Upper lobe of left lung (tissue), 4 donors: ENCODE results near the gene LMNTD2.

Experiments used
- CTCF ChIP-seq, 6 experiments: fragments of 450-650 bp in 4 of 6; fragments of 200-600 bp in 2 of 6; sonication (generic) in 2 of 6; IDR thresholded peaks; one replicate each; pipeline ENCODE4 v1.5.1; 2016 to 2019; ENCODE audit warnings: antibody characterized with exemption in 6 of 6
- POLR2AphosphoS5 ChIP-seq, 2 donors: sonication (generic); formaldehyde crosslinking; IDR thresholded peaks; one replicate each; pipeline ENCODE4 v1.5.1; 2017; ENCODE audit warnings: antibody characterized with exemption in 2 of 2

GRCh38 chr11:521177-521688, 39.3 kb downstream of the LMNTD2 start:
- no peak for TF ChIP-seq CTCF (IDR thresholded peaks at IDR 0.05)
- no peak for TF ChIP-seq POLR2AphosphoS5 (IDR thresholded peaks at IDR 0.05)
